ENCODE measurements around the gene TIMMDC1. TPM values are rescaled to one million over a fixed set of nuclear protein-coding genes. Genes with fewer than 3 reads are reported as not detected.

TIMMDC1 gene
- total and polyA plus RNA-seq, 2 of the 13 experiments (the other 11 are each of a cell fraction or from before 2014, with no cell fraction given): 50.0 to 77.8 TPM

DNA sequence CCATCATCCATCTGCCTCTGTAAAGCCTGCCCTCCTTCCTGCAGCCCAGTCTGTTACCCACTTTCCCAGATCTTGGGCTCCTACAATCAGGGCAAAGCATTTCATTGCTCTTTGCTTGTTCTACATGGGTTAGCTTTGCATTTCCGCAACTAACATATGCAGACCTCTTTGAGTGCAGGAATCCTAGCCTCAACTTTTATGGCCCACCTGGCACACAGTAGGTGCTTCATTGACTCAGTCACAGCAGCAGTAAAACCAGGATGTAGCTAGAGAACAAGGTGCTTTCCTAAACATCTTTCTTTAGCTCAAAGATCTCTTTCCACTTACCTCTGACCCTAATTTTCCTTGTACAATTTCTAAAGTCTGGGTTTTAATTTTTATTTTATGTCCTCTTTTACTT lies 57.6 kb downstream of the TIMMDC1 start:
- H3K36me3 ChIP-seq (replicated peaks in 1 of 2; ENCODE audit: control insufficient read depth in 1 of 2, insufficient read depth in 2 of 2, low read length in 2 of 2): no peaks in the 10 kb centered on the region
- DNase-seq (ENCODE audit: low spot score) (no peak), ATAC-seq (no peak), FAIRE-seq (no peak)
- in situ Hi-C loops (cut with HindIII; ENCODE audit: extremely low pct_ligation_motif_present, low pct_unique_long_range_greater_than_20kb) (no loop called here), intact Hi-C loops (cut with micrococcal nuclease; ENCODE audit: unreplicated experiment) (no loop called here)
- no peak overlapping the region for H3K27ac ChIP-seq (ENCODE audit: extremely low read length, insufficient read depth, low read length)
- H3K4me2 ChIP-seq (ENCODE audit: low read depth, low read length): no peak overlapping the region
- no peaks in the 10 kb centered on the region for H3K79me2 ChIP-seq (ENCODE audit: insufficient read depth, low read length)
- no peaks in the 10 kb centered on the region for H4K20me1 ChIP-seq (ENCODE audit: insufficient read depth, low read length)
- H3K4me3 ChIP-seq (replicated peaks in 1 of 3; ENCODE audit: insufficient read depth in 1 of 3, low read depth in 2 of 3, low read length in 3 of 3): no peak overlapping the region
- H3K27me3 ChIP-seq (ENCODE audit: control insufficient read depth in 1 of 2, insufficient read depth in 2 of 2, low read length in 2 of 2): peaks cover 0 to 12% of the 10 kb centered on the region in 2 experiments; a peak in 2 of 5 replicates
- TF ChIP-seq FOXP1 (IDR thresholded peaks at IDR 0.05) (no peak), FOXP1 (CRISPR knock-in tag; IDR thresholded peaks at IDR 0.05) (no peak), TAF1 (CRISPR knock-in tag; IDR thresholded peaks at IDR 0.05) (no peak), MBD4 (IDR thresholded peaks at IDR 0.05; ENCODE audit: borderline replicate concordance, low read length) (no peak), KLF11 (CRISPR knock-in tag; IDR thresholded peaks at IDR 0.05) (no peak), ZNF224 (CRISPR knock-in tag; IDR thresholded peaks at IDR 0.05) (no peak), YEATS2 (CRISPR knock-in tag; IDR thresholded peaks at IDR 0.05; ENCODE audit: borderline replicate concordance) (no peak), ZFAT (CRISPR knock-in tag; conservative IDR thresholded peaks at IDR 0.05) (no peak), PRPF4 (IDR thresholded peaks at IDR 0.05; ENCODE audit: low read depth, low read length, poor library complexity, severe bottlenecking) (no peak), AGO1 (IDR thresholded peaks at IDR 0.05; ENCODE audit: low read depth, low read length, poor library complexity, severe bottlenecking) (no peak)
- H2AFZ ChIP-seq (ENCODE audit: low read length): no peak overlapping the region
- H3K9ac ChIP-seq (ENCODE audit: insufficient read depth, low read depth, low read length): no peak overlapping the region
- no peaks in the 10 kb centered on the region for H3K9me3 ChIP-seq (ENCODE audit: low read length)
- no TSS peak for BruUV-seq (replicated peaks)
- CTCF ChIA-PET (ENCODE audit: low intra/inter-chr PET ratio, low total read pairs): no interaction called here
- POLR2A ChIA-PET: no interaction called here
- 50% methylated on average over 1 of the region's 1 CpG for WGBS (ENCODE audit: low lambda C conversion rate)
- H3K4me1 ChIP-seq (ENCODE audit: insufficient read depth, low read length): no peaks in the 10 kb centered on the region

DNA sequence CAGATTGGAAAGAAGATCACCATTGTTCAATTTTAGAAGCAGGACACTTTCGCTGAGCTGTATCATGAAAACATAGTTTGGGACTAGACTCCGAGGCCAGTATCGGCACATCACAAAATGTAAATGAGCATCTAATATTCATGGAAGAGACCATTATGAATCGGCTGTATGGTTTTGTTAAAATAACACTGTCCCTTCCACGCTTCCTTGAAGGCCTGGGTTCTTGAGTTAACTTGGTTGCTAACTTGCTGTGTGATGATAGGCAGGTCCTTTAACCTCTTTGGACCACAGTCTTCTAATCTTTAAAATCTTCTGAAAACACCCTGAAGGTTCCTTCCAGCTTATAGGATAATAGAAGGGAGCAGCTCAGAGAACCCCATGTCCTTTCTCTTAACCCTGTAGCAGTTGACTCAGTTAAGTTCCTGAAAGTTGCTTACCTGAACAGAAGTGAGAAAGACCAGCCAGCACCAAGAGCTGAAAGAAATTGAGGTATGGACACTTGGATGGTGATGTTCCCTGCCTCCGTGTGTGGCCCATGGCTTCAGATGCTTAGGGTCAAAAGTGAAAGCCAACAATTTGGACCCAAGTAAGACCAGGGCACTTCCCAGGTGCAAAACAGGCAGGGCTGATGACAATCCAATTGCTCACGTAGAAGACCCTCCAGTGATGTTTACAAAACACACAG lies 59.0 kb downstream of the TIMMDC1 start:
- intact Hi-C loops (cut with micrococcal nuclease; ENCODE audit: unreplicated experiment): no loop called here
- no peak for FAIRE-seq
- TF ChIP-seq ARNT2 (CRISPR knock-in tag; IDR thresholded peaks at IDR 0.05; ENCODE audit: low read depth): no peak
- TF ChIP-seq, protein P1, sequence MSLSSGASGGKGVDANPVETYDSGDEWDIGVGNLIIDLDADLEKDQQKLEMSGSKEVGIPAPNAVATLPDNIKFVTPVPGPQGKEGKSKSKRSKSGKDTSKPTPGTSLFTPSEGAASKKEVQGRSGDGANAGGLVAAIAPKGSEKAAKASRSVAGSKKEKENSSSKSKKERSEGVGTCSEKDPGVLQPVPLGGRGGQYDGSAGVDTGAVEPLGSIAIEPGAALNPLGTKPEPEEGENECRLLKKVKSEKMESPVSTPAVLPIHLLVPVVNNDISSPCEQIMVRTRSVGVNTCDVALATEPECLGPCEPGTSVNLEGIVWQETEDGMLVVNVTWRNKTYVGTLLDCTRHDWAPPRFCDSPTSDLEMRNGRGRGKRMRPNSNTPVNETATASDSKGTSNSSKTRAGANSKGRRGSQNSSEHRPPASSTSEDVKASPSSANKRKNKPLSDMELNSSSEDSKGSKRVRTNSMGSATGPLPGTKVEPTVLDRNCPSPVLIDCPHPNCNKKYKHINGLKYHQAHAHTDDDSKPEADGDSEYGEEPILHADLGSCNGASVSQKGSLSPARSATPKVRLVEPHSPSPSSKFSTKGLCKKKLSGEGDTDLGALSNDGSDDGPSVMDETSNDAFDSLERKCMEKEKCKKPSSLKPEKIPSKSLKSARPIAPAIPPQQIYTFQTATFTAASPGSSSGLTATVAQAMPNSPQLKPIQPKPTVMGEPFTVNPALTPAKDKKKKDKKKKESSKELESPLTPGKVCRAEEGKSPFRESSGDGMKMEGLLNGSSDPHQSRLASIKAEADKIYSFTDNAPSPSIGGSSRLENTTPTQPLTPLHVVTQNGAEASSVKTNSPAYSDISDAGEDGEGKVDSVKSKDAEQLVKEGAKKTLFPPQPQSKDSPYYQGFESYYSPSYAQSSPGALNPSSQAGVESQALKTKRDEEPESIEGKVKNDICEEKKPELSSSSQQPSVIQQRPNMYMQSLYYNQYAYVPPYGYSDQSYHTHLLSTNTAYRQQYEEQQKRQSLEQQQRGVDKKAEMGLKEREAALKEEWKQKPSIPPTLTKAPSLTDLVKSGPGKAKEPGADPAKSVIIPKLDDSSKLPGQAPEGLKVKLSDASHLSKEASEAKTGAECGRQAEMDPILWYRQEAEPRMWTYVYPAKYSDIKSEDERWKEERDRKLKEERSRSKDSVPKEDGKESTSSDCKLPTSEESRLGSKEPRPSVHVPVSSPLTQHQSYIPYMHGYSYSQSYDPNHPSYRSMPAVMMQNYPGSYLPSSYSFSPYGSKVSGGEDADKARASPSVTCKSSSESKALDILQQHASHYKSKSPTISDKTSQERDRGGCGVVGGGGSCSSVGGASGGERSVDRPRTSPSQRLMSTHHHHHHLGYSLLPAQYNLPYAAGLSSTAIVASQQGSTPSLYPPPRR (CRISPR knock-in tag; IDR thresholded peaks at IDR 0.05; ENCODE audit: borderline replicate concordance): no peak
- TF ChIP-seq, protein P2, sequence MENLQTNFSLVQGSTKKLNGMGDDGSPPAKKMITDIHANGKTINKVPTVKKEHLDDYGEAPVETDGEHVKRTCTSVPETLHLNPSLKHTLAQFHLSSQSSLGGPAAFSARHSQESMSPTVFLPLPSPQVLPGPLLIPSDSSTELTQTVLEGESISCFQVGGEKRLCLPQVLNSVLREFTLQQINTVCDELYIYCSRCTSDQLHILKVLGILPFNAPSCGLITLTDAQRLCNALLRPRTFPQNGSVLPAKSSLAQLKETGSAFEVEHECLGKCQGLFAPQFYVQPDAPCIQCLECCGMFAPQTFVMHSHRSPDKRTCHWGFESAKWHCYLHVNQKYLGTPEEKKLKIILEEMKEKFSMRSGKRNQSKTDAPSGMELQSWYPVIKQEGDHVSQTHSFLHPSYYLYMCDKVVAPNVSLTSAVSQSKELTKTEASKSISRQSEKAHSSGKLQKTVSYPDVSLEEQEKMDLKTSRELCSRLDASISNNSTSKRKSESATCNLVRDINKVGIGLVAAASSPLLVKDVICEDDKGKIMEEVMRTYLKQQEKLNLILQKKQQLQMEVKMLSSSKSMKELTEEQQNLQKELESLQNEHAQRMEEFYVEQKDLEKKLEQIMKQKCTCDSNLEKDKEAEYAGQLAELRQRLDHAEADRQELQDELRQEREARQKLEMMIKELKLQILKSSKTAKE (CRISPR knock-in tag; IDR thresholded peaks at IDR 0.05; ENCODE audit: borderline replicate concordance): no peak

More for the DNA sequence above, 59.0 kb downstream of the TIMMDC1 start:
- Histone ChIP-seq H3K79me2 (ENCODE audit: insufficient read depth, low read length) (no peaks in the 10 kb centered on the region), H3K27ac (ENCODE audit: extremely low read length, insufficient read depth, low read length) (no peak overlapping the region), H3K4me2 (ENCODE audit: low read depth, low read length) (no peak overlapping the region), H3K9ac (ENCODE audit: insufficient read depth, low read depth, low read length) (no peak overlapping the region), H3K4me1 (ENCODE audit: insufficient read depth, low read length) (no peaks in the 10 kb centered on the region), H3K27me3 (ENCODE audit: control insufficient read depth in 1 of 2, insufficient read depth in 2 of 2, low read length in 2 of 2) (peaks cover 0 to 12% of the 10 kb centered on the region in 2 experiments; a peak in 2 of 5 replicates), H3K9me3 (ENCODE audit: low read length) (no peaks in the 10 kb centered on the region), H3K4me3 (replicated peaks in 1 of 3; ENCODE audit: insufficient read depth in 1 of 3, low read depth in 2 of 3, low read length in 3 of 3) (no peak overlapping the region), H3K36me3 (replicated peaks in 1 of 2; ENCODE audit: control insufficient read depth in 1 of 2, insufficient read depth in 2 of 2, low read length in 2 of 2) (no peaks in the 10 kb centered on the region), H2AFZ (ENCODE audit: low read length) (no peak overlapping the region), H4K20me1 (ENCODE audit: insufficient read depth, low read length) (no peaks in the 10 kb centered on the region)
- ChIA-PET CTCF (ENCODE audit: low intra/inter-chr PET ratio, low total read pairs) (no interaction called here), POLR2A (no interaction called here)
- WGBS (ENCODE audit: low lambda C conversion rate): 39% methylated on average over 7 of the region's 7 CpGs
- BruUV-seq (replicated peaks): no TSS peak
- in situ Hi-C loops (cut with HindIII; ENCODE audit: extremely low pct_ligation_motif_present, low pct_unique_long_range_greater_than_20kb): no loop called here
- DNase-seq (ENCODE audit: low spot score) (no peak), ATAC-seq (no peak)

All from HepG2 (cell line).